ENCODE data around the gene SLC25A18.

The SLC25A18 gene

DNA sequence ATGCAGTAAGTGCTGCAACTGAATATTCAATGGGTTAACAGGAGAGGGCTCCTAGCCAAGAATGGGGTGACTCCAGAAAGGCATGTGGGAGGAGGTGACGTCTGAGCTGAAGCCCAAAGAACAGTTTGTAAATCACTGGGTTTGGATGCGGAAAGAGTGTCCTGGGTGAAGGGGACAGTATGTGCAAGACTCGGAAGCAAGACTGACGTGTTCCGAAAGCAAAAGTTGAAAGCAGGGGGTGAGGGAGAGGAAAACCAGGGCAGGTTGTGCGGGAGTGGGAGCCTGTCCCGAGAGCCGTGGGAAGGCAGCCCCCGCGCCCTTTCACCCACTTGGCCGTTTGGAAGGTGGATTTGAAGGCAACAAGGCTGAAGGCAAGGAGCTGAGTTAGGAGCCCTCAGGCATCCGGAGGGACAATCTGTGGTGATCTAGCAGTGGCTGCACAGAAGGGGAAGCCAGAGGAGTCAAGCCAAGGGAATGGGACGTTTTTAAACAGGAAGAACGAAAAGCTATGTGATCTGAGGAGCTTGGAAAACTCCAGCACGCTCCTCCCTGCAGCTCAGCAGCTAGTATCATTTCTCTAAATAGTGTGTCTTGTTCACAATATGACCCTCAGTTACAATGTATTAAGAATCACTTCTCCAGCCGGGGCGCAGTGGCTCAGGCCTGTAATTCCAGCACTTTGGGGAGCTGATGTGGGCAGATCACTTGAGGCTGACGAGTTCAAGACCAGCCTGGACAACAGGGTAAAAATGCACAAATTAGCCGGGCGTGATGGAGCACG, 7.7 kb downstream of the SLC25A18 start:
- DNase-seq = no peak

DNA sequence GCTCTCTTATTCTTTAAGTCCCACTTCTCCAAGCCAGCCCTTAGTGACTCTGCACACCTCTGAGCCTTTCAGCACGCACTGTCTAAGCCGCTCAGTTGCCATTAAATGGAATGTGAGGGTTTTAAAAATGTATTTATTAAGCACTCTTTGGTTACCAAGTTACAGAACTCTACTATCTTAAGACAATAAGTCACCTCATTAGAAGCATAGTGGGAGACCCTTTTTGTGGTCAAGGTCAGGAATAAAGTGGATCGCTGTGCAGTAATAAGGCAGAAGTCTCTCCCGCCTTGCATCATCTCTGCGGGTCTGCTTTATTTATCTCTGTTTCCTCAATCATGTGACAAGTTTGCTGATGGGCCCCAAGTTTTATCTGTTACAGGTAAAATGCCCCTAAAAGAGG, 11.9 kb downstream of the SLC25A18 start:
- DNase-seq = no peak

DNA sequence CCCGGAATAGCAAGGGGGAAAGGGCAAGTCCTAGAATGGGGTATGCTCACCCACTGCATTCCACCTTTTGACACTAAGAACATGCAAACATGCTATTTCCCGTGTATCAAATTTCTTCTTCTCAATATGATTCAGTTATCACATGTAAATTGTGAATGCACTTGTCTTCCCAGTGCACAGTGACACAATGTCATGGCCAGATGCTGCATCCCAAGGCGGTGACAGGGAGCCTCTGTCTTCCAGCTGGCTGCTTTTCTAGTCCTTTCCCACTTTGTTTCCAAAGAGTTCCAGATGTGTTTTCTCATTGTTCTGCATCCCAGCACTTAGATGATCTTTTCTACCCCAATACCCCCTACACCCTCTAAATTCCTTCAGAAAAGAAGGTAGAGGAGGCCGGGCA, 12.4 kb downstream of the SLC25A18 start:
- DNase-seq = no peak

DNA sequence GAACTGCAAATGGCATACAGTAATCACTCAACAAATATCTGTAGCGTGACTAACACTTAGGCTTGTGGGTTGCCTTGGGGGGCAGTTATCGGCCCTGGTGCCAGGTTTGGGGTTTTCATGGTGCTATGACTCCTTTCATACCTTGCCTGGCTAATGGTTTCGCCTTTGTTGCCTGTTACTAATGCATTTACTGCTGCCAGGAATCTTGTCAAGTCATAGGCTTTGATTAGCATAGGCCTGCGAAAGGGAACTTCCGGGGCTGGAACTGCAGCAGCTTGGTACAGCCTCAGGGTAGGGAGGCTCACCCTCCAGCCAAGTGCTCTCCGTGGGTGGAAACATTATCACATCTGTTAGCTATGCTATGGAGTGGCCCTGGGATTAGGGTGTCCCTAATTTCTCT, 13.2 kb downstream of the SLC25A18 start:
- no peak for DNase-seq

DNA sequence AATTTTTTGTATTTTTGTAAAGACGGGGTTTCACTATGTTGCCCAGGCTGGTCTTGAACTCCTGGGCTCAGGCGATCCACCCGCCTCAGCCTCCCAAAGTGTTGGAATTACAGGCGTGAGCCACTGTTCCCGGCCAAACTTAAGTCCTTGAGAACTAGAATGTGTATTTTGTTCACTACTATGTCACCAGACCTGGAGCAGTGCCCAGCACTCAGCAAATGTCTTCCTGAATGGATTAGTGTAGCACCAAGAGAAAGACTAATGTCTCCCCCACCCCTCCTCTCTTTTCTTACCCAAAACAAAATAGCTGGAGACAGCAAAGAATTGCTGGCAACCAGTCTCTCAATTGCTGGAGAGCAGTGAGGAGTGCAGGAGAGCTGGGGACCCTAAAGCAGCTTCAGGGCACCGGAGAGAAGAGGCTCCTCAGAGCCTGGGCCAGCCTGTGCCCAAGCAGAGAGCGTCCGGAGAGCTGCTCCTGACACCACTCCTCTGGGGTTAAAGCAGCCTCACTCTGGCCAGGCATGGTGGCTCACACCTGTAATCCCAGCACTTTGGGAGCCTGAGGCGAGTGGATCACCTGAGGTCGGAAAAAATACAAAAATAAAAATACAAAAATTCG, 14.9 kb downstream of the SLC25A18 start:
- DNase-seq = no peak

DNA sequence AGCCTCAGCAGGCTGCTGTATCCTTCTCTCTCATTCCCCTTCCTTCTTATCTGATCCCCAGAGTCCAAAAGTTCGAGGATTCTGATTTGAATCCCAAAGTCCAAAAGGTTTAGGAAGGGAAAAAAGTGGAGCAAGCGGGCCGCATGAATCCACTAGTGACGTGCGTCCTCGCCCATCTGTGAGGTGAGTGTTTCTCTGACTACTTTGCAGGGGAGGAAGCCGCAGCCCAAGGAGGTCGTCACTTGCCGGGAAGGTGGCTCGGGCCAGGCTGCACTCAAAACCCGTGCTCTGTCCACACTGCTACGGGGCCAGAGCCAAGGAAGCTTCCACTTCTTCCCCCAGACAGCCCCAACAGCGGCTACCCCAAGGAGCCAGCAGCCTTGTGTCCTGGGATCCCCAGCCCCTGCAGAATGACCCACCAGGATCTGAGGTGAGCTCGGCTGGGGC, 16.3 kb downstream of the SLC25A18 start:
- no peak for DNase-seq

DNA sequence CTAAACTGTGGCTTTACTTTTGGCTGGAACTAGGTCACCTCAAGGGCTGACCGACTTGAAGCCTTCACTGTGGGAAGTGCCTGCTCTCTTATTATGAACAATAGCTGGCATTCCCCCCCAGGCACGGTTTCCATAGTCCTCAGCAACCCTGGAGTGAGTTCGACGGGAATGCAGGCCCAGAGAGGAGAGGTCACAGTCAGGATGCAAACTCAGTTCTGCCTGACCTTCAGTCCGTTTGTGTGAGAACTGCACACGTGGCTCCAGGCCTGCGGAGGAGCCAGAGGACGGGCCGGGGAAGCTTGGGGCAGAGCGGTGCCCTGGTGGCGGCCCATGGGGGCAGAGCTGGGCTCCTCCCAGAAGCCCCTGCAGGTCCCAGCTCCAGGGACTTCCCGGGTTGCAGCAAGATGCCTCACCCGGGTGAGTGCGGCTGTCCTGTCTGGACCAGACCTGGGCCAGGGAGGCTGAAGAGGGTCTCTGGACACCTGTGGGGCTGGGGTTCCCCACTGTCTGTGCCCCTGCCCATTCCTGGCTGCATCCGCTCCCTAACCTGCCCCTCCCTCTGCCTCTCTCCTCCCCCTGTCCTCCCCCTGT, 17.2 kb downstream of the SLC25A18 start:
- DNase-seq = no peak

DNA sequence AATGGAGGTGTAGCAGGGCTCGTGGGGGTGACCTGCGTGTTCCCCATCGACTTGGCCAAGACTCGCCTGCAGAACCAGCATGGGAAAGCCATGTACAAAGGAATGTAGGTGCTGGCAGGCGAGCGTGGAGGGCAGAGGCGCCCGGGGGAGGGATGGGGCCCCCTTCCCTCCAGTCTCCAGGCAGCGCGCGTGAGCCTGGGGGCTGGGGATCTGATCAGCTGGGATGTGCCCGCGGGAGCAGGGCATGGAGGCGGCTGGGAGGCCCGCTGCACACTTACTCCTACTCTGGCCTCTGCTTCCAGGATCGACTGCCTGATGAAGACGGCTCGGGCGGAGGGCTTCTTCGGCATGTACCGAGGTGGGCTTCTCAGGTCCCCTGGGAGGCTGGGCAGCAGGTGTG, 17.8 kb downstream of the SLC25A18 start:
- DNase-seq = no peak

DNA sequence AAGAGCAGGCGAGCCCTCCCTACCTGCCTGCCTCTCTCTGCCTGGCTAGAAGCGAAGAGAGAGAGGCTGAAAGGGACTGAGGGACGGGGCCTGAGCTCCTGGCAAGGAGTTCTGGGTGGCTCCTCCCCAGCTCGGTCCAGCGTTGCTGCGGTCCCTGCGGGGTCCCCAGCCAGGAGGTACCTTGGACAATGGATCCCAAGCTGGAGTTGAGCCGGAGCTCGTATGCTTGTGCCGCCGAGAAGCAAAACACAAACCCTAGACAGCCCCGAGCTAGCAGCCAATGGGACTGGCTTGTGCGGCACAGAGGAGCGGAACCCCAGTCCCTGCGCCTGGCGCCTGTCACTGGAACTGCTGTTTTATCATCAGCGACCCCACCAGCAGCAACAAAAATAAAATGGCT, 18.3 kb downstream of the SLC25A18 start:
- DNase-seq = no peak

DNA sequence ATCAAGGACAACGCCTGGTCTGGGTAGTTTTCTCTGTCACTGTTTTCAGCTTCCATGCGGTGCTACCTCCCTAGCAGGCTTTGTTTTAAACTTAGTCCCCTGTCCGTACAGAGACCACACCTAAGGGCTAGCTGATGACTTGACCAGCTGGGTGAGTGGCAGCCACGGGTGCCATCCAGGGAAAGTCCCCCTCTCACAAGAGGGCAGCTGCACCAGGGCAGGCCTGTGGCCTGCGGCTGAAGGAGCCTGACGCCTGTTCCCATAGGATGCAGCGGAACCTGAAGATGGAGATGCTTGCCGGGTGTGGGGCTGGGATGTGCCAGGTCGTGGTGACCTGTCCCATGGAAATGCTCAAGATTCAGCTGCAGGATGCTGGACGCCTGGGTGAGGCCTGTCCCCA, 19.9 kb downstream of the SLC25A18 start:
- no peak for DNase-seq

DNA sequence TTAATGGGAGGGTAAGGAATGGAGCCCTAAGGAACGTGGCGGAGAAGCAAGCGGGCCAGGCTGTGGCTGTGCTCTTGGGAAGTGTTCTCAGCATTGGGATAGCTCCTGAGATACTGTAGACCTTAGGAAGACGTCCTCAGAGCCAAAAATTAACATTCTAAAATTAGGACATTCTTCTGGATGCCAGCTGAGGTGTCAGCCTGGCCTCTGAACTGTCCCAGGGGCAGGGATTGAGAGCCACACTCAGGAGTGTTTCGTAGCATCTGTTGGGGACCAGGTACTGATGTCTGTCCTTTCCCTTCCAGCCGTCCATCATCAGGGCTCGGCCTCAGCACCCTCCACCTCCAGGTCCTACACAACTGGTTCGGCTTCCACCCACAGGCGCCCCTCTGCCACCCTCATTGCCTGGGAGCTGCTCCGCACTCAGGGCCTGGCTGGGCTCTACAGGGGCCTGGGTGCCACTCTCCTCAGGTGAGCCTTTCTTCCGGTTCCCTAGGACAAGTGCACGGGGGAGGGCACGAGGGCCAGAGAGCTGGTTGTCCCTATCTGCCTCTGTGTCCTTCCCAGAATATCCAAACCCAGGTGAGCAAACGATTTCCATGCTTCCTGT, 23.6 kb downstream of the SLC25A18 start:
- no peak for DNase-seq

DNA sequence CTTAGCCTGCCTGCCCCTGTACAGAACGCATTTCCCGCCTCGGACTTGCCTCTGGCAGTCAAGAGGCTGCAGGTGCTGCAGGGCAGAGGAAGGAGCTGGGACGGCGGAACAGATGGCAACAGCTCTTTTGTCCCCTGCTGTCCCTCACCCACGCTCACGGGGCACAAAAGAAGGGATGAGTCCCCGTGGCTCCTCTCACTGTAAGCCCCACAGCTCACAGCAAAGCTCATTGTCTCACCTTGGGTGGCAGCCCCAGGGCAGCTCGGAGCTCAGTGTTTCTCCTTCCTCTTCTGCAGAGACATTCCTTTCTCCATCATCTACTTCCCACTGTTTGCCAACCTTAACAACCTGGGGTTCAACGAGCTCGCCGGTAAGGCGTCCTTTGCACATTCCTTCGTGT, 24.3 kb downstream of the SLC25A18 start:
- no peak for DNase-seq

DNA sequence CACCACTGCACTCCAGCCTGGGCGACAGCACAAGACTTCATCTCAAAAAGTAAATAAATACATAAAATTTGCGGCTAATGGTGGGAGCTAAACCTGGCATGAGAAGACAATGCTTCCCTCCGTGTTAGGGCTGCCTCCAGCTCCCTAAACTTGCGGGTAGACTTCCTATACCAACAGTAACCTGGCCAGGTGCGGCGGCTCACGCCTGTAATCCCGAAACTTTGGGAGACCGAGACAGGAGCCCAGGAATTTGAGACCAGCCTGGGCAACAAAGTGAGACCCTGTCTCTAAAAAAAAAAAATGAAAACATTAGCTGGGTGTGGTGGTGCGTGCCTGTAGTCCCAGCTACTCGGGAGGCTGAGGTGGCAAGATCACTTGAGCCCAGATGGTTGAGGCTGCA, 25.3 kb downstream of the SLC25A18 start:
- no peak for DNase-seq

DNA sequence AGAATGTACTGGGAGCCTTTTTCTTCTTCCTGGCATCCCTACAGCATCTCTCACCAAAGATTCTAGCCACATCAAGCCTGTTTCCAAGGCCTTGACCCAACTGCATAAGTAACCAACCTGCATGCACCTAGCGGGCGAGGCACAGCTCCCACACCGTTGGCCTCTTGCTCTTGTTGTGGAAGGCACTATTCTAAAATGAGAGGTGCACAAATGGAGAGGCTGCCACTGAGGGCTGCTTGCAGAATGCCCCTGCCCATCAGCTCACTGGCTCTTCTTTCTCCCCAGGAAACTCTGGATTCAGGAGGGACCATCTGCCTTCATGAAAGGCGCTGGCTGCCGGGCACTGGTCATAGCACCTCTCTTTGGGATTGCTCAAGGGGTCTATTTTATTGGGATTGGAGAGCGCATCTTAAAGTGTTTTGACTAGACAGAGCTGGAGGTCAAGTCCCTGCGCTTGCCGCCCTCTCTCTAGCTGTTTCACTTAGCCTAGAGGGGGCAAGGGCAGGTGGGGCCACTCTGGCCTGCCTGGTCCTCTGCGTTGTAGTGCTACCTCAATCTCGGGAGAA, 26.6 kb downstream of the SLC25A18 start:
- no peak for DNase-seq

DNA sequence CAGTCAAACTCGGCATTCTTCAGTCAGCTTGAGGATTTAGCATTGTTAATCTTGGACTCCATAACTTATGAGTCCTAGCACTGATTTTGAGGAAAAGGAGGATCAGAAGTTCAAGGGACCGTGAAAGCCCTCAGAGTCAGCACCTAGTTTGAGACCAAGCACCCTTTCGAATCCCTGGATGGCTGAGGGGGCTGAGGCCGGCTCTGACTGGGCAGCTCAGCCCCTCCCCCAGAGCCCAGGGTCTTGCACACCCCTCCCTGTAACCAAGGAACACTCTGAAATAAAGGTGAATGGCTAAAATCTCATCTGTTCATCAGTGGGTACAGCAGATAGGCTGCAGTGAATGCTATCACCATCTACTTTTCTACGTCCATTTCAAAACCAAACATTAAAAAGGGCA, 27.3 kb downstream of the SLC25A18 start:
- DNase-seq = no peak

DNA sequence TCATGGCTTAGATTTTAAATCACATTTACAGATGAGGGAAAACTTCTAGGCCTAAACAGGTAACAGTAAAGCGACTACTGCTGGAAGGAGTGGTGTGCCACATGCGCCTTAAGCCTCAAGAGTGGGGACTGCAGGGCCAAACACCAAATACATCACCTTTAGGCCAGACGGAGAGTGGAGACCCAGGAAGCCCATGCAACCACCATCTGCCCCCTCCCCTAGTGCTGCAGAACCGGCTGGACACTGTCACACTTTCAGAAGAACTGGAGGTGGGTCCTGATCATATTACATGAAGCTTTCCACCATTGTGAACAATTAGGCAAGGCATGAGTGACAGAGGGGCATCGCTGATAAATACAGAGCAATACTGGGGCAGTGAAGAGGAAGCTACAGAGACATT, 28.9 kb downstream of the SLC25A18 start:
- DNase-seq = no peak

DNA sequence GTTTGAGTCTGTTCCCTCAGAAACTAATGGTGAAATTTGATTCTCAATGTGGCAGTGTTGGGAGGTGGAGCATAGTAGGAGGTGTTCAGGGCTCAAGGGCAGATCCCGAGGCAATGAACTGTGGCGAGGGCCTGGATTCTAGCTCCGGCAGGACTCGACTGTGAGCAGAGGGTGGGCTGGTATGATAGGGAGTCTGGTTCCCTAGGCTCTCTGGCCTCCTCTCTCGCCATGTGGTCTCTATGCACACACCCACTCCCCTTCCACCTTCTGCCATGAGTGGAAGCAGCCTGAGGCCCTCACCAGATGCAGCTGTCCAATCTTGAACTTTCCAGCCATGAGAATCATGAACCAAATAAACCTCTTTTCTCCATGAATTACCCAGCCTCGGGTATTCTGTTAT, 32.9 kb downstream of the SLC25A18 start:
- no peak for DNase-seq

DNA sequence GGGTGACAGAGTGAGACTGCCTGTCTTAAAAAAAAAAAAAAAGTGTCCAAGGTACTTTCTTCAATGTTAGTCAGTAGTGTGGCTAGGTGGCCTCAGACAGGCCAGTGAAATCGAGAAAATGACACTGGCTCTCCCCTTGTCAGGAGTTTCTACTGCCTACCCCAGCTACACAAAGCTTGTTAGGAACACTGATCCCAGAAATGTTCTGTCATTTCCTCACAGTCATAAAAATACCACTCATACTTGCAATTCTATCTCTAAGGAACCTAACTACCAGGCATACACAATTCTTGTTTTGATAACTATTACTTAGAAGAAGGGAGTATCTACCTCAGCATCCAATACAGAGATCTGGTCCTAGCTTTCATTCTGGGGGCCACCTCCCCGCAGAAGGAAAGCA, 33.9 kb downstream of the SLC25A18 start:
- DNase-seq = no peak

DNA sequence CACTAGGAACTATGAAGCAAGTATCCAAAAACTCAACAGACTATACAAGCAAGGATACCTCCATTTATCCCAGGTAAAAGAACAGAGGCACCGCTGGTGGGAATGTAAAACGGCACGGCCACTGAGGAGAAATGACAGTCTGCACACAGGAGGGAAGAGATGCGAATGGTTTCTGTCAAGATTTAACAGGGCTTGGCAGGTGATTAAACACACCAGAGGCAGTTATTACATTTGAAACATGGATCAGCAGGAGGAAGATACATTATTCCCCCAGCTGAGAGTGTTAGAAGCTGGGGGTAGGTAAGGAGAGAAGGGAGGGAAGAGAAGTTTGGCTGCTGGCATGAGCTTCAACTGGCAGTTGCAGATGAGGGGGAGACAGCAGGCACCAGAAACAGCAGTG, 35.0 kb downstream of the SLC25A18 start:
- no peak for DNase-seq

DNA sequence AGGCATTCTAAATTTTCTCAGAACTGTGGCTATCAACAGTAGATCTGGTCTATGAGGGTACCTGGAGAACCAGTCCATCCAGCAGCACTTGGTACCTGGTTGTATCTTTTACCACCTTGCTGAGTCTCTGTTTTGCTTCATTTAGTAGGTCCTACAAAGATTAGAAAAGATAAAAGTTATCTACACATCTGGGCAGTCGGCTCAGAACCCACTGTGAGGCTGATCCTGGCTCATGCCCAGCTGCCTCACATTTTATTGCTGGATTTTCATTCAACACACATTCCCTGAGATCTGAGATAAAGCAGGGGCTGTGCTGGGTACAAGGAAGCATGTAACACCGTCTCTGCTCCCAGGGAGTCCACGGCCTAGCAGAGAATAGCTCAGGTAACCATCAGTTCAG, 37.7 kb downstream of the SLC25A18 start:
- no peak for DNase-seq

DNA sequence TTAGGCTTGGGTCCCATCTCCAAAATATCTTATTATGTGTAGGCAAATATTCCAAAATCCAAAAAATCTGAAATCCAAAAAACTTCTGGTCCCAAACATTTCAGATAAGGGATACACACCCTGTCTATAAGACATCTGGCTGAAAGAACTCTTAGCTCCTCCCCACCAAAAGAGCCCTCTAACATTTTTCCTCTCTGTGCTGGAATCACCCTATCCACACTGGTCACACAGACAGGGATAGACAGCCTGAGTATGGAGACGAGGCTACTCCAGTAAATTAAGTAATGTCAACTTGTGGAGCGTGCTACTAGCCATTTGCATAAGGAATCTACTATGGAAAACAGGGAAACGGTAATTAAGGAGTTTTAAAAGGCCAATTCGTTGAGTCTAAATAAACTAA, 40.4 kb downstream of the SLC25A18 start:
- DNase-seq = no peak

DNA sequence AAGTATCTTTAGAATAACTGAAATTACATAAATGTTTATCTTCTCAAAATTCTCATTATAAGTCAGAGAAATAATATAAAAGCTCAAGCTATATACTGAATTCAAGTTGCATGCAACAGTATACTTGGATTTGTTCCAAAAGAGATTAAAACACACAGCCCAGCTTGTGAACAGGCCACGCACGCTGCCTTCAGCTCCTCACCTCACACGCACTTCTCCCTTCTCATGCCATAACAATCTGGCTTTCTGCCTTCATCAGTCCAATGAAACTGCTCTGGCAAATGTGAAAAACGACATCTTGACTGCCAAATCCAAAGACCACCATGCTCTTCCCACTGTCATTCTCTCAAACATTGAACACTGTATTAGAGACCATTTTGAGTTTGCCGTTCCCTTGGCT, 43.2 kb downstream of the SLC25A18 start:
- DNase-seq = no peak

DNA sequence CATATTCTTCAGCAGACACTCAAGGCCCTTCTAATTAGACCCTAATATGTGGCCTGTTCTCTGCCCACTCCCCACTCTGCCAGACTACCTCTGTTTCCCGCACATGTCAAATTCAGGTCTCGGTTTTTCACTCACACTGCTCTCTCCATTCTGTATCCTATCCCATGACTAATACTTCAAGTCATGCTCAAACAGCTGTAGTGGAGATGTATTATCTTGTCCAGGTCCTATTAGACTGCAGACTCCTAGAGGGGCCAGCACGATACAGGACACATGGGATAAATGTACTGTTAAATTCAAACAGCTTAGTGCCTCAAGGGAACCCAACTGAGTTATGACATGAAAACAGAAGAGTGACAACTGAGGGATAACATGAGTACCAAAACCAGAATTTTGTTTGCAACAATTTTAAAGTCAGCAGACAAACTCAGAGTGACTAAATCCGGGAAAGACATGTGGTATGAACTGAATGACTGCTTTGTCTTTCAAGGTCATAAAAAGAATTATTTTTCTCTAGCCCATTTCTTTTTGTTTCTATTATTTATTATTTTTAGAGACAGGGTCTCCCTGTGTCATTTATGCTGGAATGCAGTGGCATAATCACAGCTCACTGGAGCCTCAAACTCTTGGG, 44.7 kb downstream of the SLC25A18 start:
- DNase-seq = no peak
